ENCODE measurements around the gene RAD18.

GRCh38 chr3:8868996-8869395, 94.3 kb downstream of the RAD18 start:
- TF ChIP-seq CTCF (IDR thresholded peaks at IDR 0.05), result no peak
- no peak for TF ChIP-seq POLR2AphosphoS5 (IDR thresholded peaks at IDR 0.05)
- TF ChIP-seq POLR2A (IDR thresholded peaks at IDR 0.05), result no peak
